K562 (cell line): ENCODE data around the gene IMPA2. TPM values are rescaled to one million over a fixed set of nuclear protein-coding genes. Genes with fewer than 3 reads are reported as not detected.

ENCODE experiments used
- ATAC-seq: fragments of 200-7000 bp; cut with Tn5 transposase; 3 replicates; pipeline ENCODE4 v1.9.1; 2020; ENCODE audit warnings: moderate library complexity
- BruUV-seq: library from RNA; stranded (reverse); fragments of 400-500 nt; replicated peaks from 2 replicates; lab custom pipeline; 2021; lab: Mats Ljungman, UMichigan
- CTCF ChIA-PET: fragments of 300-600 bp; formaldehyde crosslinking; extraction: SDS; loops from one replicate; lab custom pipeline; 2021; ENCODE audit warnings: low intra/inter-chr PET ratio; lab: Yijun Ruan, JAX
- POLR2A ChIA-PET: fragments of 300-600, 350-650 bp; sonication (Branson Sonifier 250); formaldehyde crosslinking; extraction: SDS; loops from one replicate; lab custom pipeline; 2021; ENCODE audit warnings: antibody characterized with exemption, inconsistent platforms; lab: Yijun Ruan, JAX
- DNase-seq, 4 experiments: peaks; one replicate each; pipeline versions ENCODE4 v3.0.0 to v3.0.0-alpha.2; 2011 to 2018; ENCODE audit warnings: low spot score in 3 of 4, mixed read lengths in 3 of 4; ENCODE audit errors: extremely low read depth in 1 of 4
- FAIRE-seq: peaks from 2 replicates; lab custom pipeline; 2011; peaks lifted over from hg19 to GRCh38; lab: Jason Lieb, UNC
- H2AFZ ChIP-seq: 2 replicates; pipeline ENCODE4 v1.6.0; 2011; ENCODE audit warnings: low read depth, low read length, control low read depth, inconsistent platforms
- H3K27ac ChIP-seq: fragments of 200-600 bp; 3 replicates; pipeline ENCODE4 v1.8.0; 2011; ENCODE audit warnings: low read depth, mild to moderate bottlenecking, control low read depth, inconsistent platforms, low read length, moderate library complexity, mixed read lengths; ENCODE audit errors: extremely low read depth
- H3K27me3 ChIP-seq, 2 experiments: fragments of 300-600 bp in 1 of 2; 2 replicates in 1 of 2; 3 replicates in 1 of 2; pipeline versions ENCODE4 v1.6.0 to v1.8.0; 2011; ENCODE audit warnings: inconsistent platforms in 2 of 2, low read length in 2 of 2, mild to moderate bottlenecking in 1 of 2, mixed read lengths in 1 of 2, moderate library complexity in 1 of 2; ENCODE audit not compliant: control insufficient read depth in 2 of 2, insufficient read depth in 2 of 2
- H3K36me3 ChIP-seq: fragments of 300-600 bp; 3 replicates; pipeline ENCODE4 v1.8.0; 2011; ENCODE audit warnings: mild to moderate bottlenecking, low read length, inconsistent platforms; ENCODE audit not compliant: control insufficient read depth, insufficient read depth
- H3K4me1 ChIP-seq, 2 experiments: fragments of 200-600 bp in 1 of 2; replicated peaks in 1 of 2; 2 replicates in 1 of 2; 3 replicates in 1 of 2; pipeline versions ENCODE4 v1.5.1 to v1.8.0; 2011; ENCODE audit warnings: inconsistent platforms in 2 of 2, low read length in 2 of 2, mild to moderate bottlenecking in 1 of 2, mixed read lengths in 1 of 2, moderate library complexity in 1 of 2; ENCODE audit not compliant: control insufficient read depth in 2 of 2, insufficient read depth in 2 of 2
- H3K4me2 ChIP-seq: 2 replicates; pipeline ENCODE4 v1.6.1; 2011; ENCODE audit warnings: low read length, control low read depth, inconsistent platforms, mixed read lengths; ENCODE audit not compliant: insufficient read depth
- H3K4me3 ChIP-seq: fragments of 200-600 bp; sonication (generic), shearing (Covaris generic); 2 replicates; pipeline ENCODE4 v1.5.1; 2016; ENCODE audit warnings: control low read depth, inconsistent platforms
- H3K79me2 ChIP-seq: fragments of 200-600 bp; 3 replicates; pipeline ENCODE4 v1.8.0; 2011; ENCODE audit warnings: low read length, inconsistent platforms; ENCODE audit not compliant: control insufficient read depth, insufficient read depth
- H3K9ac ChIP-seq, 2 experiments: 2 replicates each; pipeline versions ENCODE4 v1.6.0 to v1.6.1; 2011; ENCODE audit warnings: low read depth in 2 of 2, low read length in 2 of 2, control low read depth in 1 of 2, inconsistent platforms in 1 of 2, mild to moderate bottlenecking in 1 of 2, mixed read lengths in 1 of 2; ENCODE audit not compliant: insufficient read depth in 1 of 2
- H3K9me1 ChIP-seq: one replicate; pipeline ENCODE4 v1.6.0; 2011; ENCODE audit warnings: inconsistent platforms, mild to moderate bottlenecking, low read length, moderate library complexity; ENCODE audit not compliant: control insufficient read depth, insufficient read depth
- H3K9me3 ChIP-seq: replicated peaks from 2 replicates; pipeline ENCODE4 v1.5.1; 2011; ENCODE audit warnings: low read depth, low read length, inconsistent platforms; ENCODE audit not compliant: control insufficient read depth, insufficient read depth
- H4K20me1 ChIP-seq: replicated peaks from 2 replicates; pipeline ENCODE4 v1.6.1; 2011; ENCODE audit warnings: low read length, inconsistent platforms, mixed read lengths; ENCODE audit not compliant: control insufficient read depth, insufficient read depth
- CBX1 ChIP-seq: sonication (generic); IDR thresholded peaks from 2 replicates; pipeline ENCODE4 v1.6.1; 2016; ENCODE audit warnings: antibody characterized with exemption, low read depth, mild to moderate bottlenecking
- FIP1L1 ChIP-seq: fragments of 200-400 bp; formaldehyde crosslinking; IDR thresholded peaks from 2 replicates; pipeline ENCODE4 v1.6.1; 2018; ENCODE audit warnings: mild to moderate bottlenecking, low read depth, low read length; ENCODE audit not compliant: poor library complexity, severe bottlenecking
- PCBP2 ChIP-seq: fragments of 200-400 bp; formaldehyde crosslinking; IDR thresholded peaks from 2 replicates; pipeline ENCODE4 v1.6.1; 2018; ENCODE audit warnings: low read length, low read depth, mild to moderate bottlenecking, moderate library complexity; ENCODE audit not compliant: poor library complexity, severe bottlenecking
- SLC30A9 ChIP-seq: fragments of 250-450 bp; sonication (Bioruptor Pico); IDR thresholded peaks from 2 replicates; pipeline ENCODE4 v1.8.0; 2022; ENCODE audit warnings: mild to moderate bottlenecking, moderate library complexity
- ZNF77 ChIP-seq: fragments of 250-450 bp; sonication (Bioruptor Pico); IDR thresholded peaks from 2 replicates; pipeline ENCODE4 v1.5.0; 2020
- whole genome bisulfite sequencing: fragments of 100-300 bp; shearing (Covaris generic); methylation state at CpG from one replicate; pipeline ENCODE4 v1.1.6; 2016; ENCODE audit warnings: low coverage, mixed read lengths; ENCODE audit not compliant: insufficient coverage; ENCODE audit errors: missing lambda C conversion rate; 5-methylcytosine and 5-hydroxymethylcytosine counted together
- in situ Hi-C: fragments of 300-500 bp; cut with MboI; formaldehyde crosslinking; loops from 4 replicates; pipeline ENCODE4 v1.15.0; 2018; ENCODE audit warnings: inconsistent platforms, mixed read lengths
- intact Hi-C: fragments of 100-400 bp; cut with micrococcal nuclease; formaldehyde crosslinking; loops from 2 replicates; pipeline ENCODE4 v1.14.2; 2022
- polyA plus RNA-seq, 8 experiments: library from polyadenylated mRNA; depleted of rRNA in 4 of 8; stranded (reverse) in 5 of 8; unstranded in 3 of 8; fragments of >200 nt; fragmentation: Nextera tagmentation in 2 of 8; fragmentation: Illumina TruSeq in 1 of 8; extraction: Ambion mirVana in 2 of 8; extraction: Trizol in 1 of 8; gene quantifications; 2 replicates each; pipeline versions ENCODE4 v1.2.1 to v1.2.3, GENCODE V29; 2011 to 2014; ENCODE audit warnings: inconsistent platforms in 1 of 8, missing spikeins in 1 of 8
- total RNA-seq, 7 experiments: library from RNA; depleted of rRNA in 6 of 7; stranded (reverse); fragments of >200 nt in 6 of 7; fragmentation: Illumina TruSeq in 2 of 7; extraction: Trizol in 2 of 7; gene quantifications; 2 replicates each; pipeline versions ENCODE4 v1.2.1 to v1.2.3, GENCODE V29; 2011 to 2021; ENCODE audit warnings: low replicate concordance in 1 of 7
- TF ChIP-seq, protein P1 (sequence below), 2 experiments: IDR thresholded peaks in 1 of 2; conservative IDR thresholded peaks in 1 of 2; 2 replicates each; pipeline ENCODE4 v1.6.1; 2016; ENCODE audit warnings: low read depth in 2 of 2, mild to moderate bottlenecking in 1 of 2, missing compliant biosample characterization in 1 of 2, missing genetic modification characterization in 1 of 2, moderate library complexity in 1 of 2

The IMPA2 gene
- total and polyA plus RNA-seq, 9 of the 15 experiments (the other 6 are each of a cell fraction or from before 2014, with no cell fraction given) = 0.62 to 11.3 (median 5.7) TPM

DNA sequence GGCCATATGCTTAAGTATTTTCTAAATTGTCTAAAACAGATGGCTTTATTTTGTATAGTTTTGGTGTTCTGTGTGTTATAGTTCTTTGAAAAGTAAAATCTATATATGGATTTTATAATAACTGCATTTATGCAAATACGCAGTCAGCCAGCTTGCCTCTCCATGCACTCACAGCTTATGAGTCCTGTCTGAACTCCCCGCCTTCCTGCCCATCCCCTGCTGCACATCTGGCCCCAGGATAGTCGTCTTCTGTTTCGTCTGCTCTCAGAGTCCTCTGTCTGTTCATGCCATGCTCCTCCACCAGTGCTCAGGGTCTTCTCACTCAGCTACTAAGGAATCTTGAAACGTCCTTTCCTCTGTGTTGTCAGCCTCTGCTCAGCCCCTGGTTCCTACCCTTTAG, 84.1 kb downstream of the IMPA2 start:
- ChIA-PET CTCF (no interaction called here), POLR2A (interaction anchor here (0.6 kb wide), 1 partner anchor 38 kb away, joined by 4 read pairs; no protein-coding TSS in a partner anchor)
- ATAC-seq (no peak), FAIRE-seq (no peak), DNase-seq (no peak)
- in situ Hi-C loops (no loop called here), intact Hi-C loops (no loop called here)
- Histone ChIP-seq H3K27ac (no peak overlapping the region), H3K9me3 (no peaks in the 10 kb centered on the region), H3K9me1 (no peaks in the 10 kb centered on the region), H3K79me2 (no peaks in the 10 kb centered on the region), H3K36me3 (no peaks in the 10 kb centered on the region), H2AFZ (no peak overlapping the region), H3K27me3 (peaks cover 5 to 36% of the 10 kb centered on the region in 2 experiments; a peak in 4 of 5 replicates), H3K4me3 (no peak overlapping the region), H3K4me2 (no peak overlapping the region), H4K20me1 (no peaks in the 10 kb centered on the region), H3K4me1 (peaks cover 0 to 29% of the 10 kb centered on the region in 2 experiments; a peak in 2 of 5 replicates), H3K9ac (no peak overlapping the region)
- 0% methylated on average over 5 of the region's 5 CpGs for WGBS
- BruUV-seq = no TSS peak
- TF ChIP-seq SLC30A9 (CRISPR knock-in tag) (no peak), FIP1L1 (no peak), PCBP2 (no peak), ZNF77 (CRISPR knock-in tag) (no peak), CBX1 (no peak)
- TF ChIP-seq, protein P1, sequence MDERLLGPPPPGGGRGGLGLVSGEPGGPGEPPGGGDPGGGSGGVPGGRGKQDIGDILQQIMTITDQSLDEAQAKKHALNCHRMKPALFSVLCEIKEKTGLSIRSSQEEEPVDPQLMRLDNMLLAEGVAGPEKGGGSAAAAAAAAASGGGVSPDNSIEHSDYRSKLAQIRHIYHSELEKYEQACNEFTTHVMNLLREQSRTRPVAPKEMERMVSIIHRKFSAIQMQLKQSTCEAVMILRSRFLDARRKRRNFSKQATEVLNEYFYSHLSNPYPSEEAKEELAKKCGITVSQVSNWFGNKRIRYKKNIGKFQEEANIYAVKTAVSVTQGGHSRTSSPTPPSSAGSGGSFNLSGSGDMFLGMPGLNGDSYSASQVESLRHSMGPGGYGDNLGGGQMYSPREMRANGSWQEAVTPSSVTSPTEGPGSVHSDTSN (CRISPR knock-in tag; IDR thresholded peaks at IDR 0.05; ENCODE audit: low read depth) = no peak
- TF ChIP-seq, protein P1 (tag; conservative IDR thresholded peaks at IDR 0.05; ENCODE audit: low read depth) = no peak
